HCT116 (cell line): ENCODE measurements around the gene COPG2. TPM values are rescaled to one million over a fixed set of nuclear protein-coding genes. Genes with fewer than 3 reads are reported as not detected.

Source experiments
- ATAC-seq: fragments of 200-7000 bp; cut with Tn5 transposase; 2 replicates; pipeline ENCODE4 v1.9.1; 2020; ENCODE audit warnings: mild to moderate bottlenecking, moderate library complexity
- BruUV-seq: library from RNA; stranded (reverse); fragments of 400-500 nt; replicated peaks from 2 replicates; lab custom pipeline; 2021; lab: Mats Ljungman, UMichigan
- CTCF ChIA-PET: fragments of 300-600 bp; sonication (Branson Sonifier 250); formaldehyde crosslinking; loops from one replicate; lab custom pipeline; 2021; ENCODE audit warnings: antibody characterized with exemption; lab: Charles Lee
- POLR2A ChIA-PET: fragments of 300-600, 350-600 bp; sonication (Branson Sonifier 250); formaldehyde crosslinking; loops from one replicate; lab custom pipeline; 2021; ENCODE audit warnings: antibody characterized with exemption; lab: Charles Lee
- RAD21 ChIA-PET, 2 experiments: fragments of 300-600 bp; sonication (Branson Sonifier 250); formaldehyde crosslinking; loops; one replicate each; lab custom pipeline; 2023; ENCODE audit warnings: low total read pairs in 2 of 2; ENCODE audit not compliant: uncharacterized antibody in 2 of 2, unreplicated experiment in 2 of 2, low non-redundant PET in 1 of 2; lab: Charles Lee
- DNase-seq: peaks from one replicate; pipeline ENCODE4 v3.0.0-alpha.2; 2010; ENCODE audit warnings: low read depth, low spot score
- H2AFZ ChIP-seq: fragments of 200-600 bp; shearing (Covaris generic), sonication (generic); 2 replicates; pipeline ENCODE4 v1.6.1; 2017; ENCODE audit warnings: low read depth, mixed run types, mixed read lengths, antibody characterized with exemption, low read length; ENCODE audit not compliant: poor library complexity, severe bottlenecking
- H3K27ac ChIP-seq: 2 replicates; pipeline ENCODE4 v1.5.1; 2012; ENCODE audit warnings: low read depth, low read length
- H3K27me3 ChIP-seq: fragments of 200-600 bp; sonication (generic); 2 replicates; pipeline ENCODE4 v1.6.1; 2016; ENCODE audit warnings: mixed run types, low read length, mixed read lengths; ENCODE audit not compliant: insufficient read depth
- H3K36me3 ChIP-seq, 2 experiments: fragments of 200-500 bp in 1 of 2; fragments of 200-600 bp in 1 of 2; sonication (Bioruptor generic) in 1 of 2; sonication (generic) in 1 of 2; 2 replicates each; pipeline versions ENCODE4 v1.5.1 to v1.6.1; 2014 to 2016; ENCODE audit warnings: low read length in 2 of 2, inconsistent platforms in 1 of 2, mixed read lengths in 1 of 2, mixed run types in 1 of 2; ENCODE audit not compliant: insufficient read depth in 2 of 2, control insufficient read depth in 1 of 2
- H3K4me1 ChIP-seq, 2 experiments: fragments of 200-600 bp in 1 of 2; sonication (generic) in 1 of 2; 2 replicates each; pipeline versions ENCODE4 v1.5.1 to v1.6.1; 2012 to 2017; ENCODE audit warnings: low read length in 2 of 2, inconsistent platforms in 1 of 2, mild to moderate bottlenecking in 1 of 2, mixed read lengths in 1 of 2, mixed run types in 1 of 2, moderate library complexity in 1 of 2; ENCODE audit not compliant: insufficient read depth in 2 of 2, control insufficient read depth in 1 of 2
- H3K4me2 ChIP-seq: fragments of 200-600 bp; sonication (generic); 2 replicates; pipeline ENCODE4 v1.6.1; 2017; ENCODE audit warnings: mixed run types, low read length, mixed read lengths
- H3K4me3 ChIP-seq, 2 experiments: fragments of 200-600 bp in 1 of 2; sonication (generic) in 1 of 2; replicated peaks in 1 of 2; 2 replicates each; pipeline ENCODE4 v1.5.1; 2011 to 2016; ENCODE audit warnings: low read length in 2 of 2, control low read depth in 1 of 2, low read depth in 1 of 2, mild to moderate bottlenecking in 1 of 2, mixed read lengths in 1 of 2, mixed run types in 1 of 2
- H3K79me2 ChIP-seq: fragments of 200-600 bp; sonication (generic); 2 replicates; pipeline ENCODE4 v1.6.1; 2017; ENCODE audit warnings: mild to moderate bottlenecking, mixed run types, low read length, moderate library complexity, mixed read lengths; ENCODE audit not compliant: insufficient read depth
- H3K9ac ChIP-seq: fragments of 200-600 bp; sonication (generic); 2 replicates; pipeline ENCODE4 v1.6.1; 2016; ENCODE audit warnings: low read length, mixed read lengths
- H3K9me2 ChIP-seq: fragments of 200-600 bp; sonication (generic), shearing (Covaris generic); 2 replicates; pipeline ENCODE4 v1.6.1; 2017; ENCODE audit warnings: mixed run types, mild to moderate bottlenecking, moderate library complexity; ENCODE audit not compliant: insufficient read depth
- H3K9me3 ChIP-seq, 2 experiments: fragments of 200-500 bp in 1 of 2; fragments of 200-600 bp in 1 of 2; sonication (Bioruptor generic) in 1 of 2; sonication (generic) in 1 of 2; 2 replicates each; pipeline ENCODE4 v1.6.1; 2014 to 2017; ENCODE audit warnings: low read length in 2 of 2, mixed read lengths in 2 of 2, inconsistent platforms in 1 of 2, low read depth in 1 of 2, mild to moderate bottlenecking in 1 of 2, mixed run types in 1 of 2, moderate library complexity in 1 of 2; ENCODE audit not compliant: control insufficient read depth in 1 of 2, insufficient read depth in 1 of 2
- H4K20me1 ChIP-seq: fragments of 200-600 bp; sonication (generic), shearing (Covaris generic); 2 replicates; pipeline ENCODE4 v1.6.1; 2017; ENCODE audit warnings: mixed run types, mild to moderate bottlenecking, moderate library complexity; ENCODE audit not compliant: insufficient read depth
- CEBPB ChIP-seq: IDR thresholded peaks from 2 replicates; pipeline ENCODE4 v1.6.1; 2012; ENCODE audit warnings: low read depth
- EGR1 ChIP-seq: IDR thresholded peaks from 2 replicates; pipeline ENCODE4 v1.6.1; 2012; ENCODE audit warnings: low read depth
- FOSL1 ChIP-seq: IDR thresholded peaks from 2 replicates; pipeline ENCODE4 v1.6.1; 2012; ENCODE audit warnings: low read depth
- JUND ChIP-seq: IDR thresholded peaks from 2 replicates; pipeline ENCODE4 v1.6.1; 2012
- POLR2AphosphoS5 ChIP-seq: IDR thresholded peaks from 2 replicates; pipeline ENCODE4 v1.6.1; 2011; ENCODE audit warnings: mild to moderate bottlenecking, low read depth, low read length, moderate library complexity
- RAD21 ChIP-seq: IDR thresholded peaks from 2 replicates; pipeline ENCODE4 v1.6.1; 2012; ENCODE audit warnings: low read depth, mild to moderate bottlenecking
- SIN3A ChIP-seq: IDR thresholded peaks from 2 replicates; pipeline ENCODE4 v1.6.1; 2012; ENCODE audit warnings: low read depth
- SP1 ChIP-seq: IDR thresholded peaks from 2 replicates; pipeline ENCODE4 v1.6.1; 2012; ENCODE audit warnings: low read depth
- SRF ChIP-seq: IDR thresholded peaks from 2 replicates; pipeline ENCODE4 v1.6.1; 2012; ENCODE audit warnings: low read depth
- TCF7L2 ChIP-seq: IDR thresholded peaks from 2 replicates; pipeline ENCODE4 v1.7.0; 2011; ENCODE audit warnings: borderline replicate concordance, inconsistent platforms; ENCODE audit not compliant: insufficient read depth, insufficient read length; ENCODE audit errors: extremely low read depth
- intact Hi-C: fragments of 100-400 bp; cut with micrococcal nuclease; formaldehyde crosslinking; loops from 2 replicates; pipeline ENCODE4 v1.10.0; 2022
- total RNA-seq: library from RNA; stranded (reverse); gene quantifications from one replicate; pipeline ENCODE4 v1.2.1, GENCODE V29; 2021; ENCODE audit not compliant: unreplicated experiment
- TF ChIP-seq, protein P1 (sequence below): IDR thresholded peaks from 2 replicates; pipeline ENCODE4 v1.6.1; 2011; ENCODE audit warnings: mild to moderate bottlenecking, low read length, moderate library complexity; ENCODE audit not compliant: insufficient replicate concordance; ENCODE audit errors: extremely low read depth
- TF ChIP-seq, protein P2 (sequence below): IDR thresholded peaks from 2 replicates; pipeline ENCODE4 v1.6.1; 2012
- TF ChIP-seq, protein P3 (sequence below), 3 experiments: fragments of 200-600 bp in 1 of 3; sonication (generic) in 1 of 3; IDR thresholded peaks in 2 of 3; conservative IDR thresholded peaks in 1 of 3; 2 replicates each; pipeline ENCODE4 v1.5.1; 2012 to 2017; ENCODE audit warnings: low read depth in 2 of 3, low read length in 2 of 3, antibody characterized with exemption in 1 of 3, borderline replicate concordance in 1 of 3, control low read depth in 1 of 3, mild to moderate bottlenecking in 1 of 3, mixed read lengths in 1 of 3, mixed run types in 1 of 3, moderate library complexity in 1 of 3; ENCODE audit not compliant: insufficient read depth in 1 of 3

COPG2 gene
- total RNA-seq, 1 experiment from 2014 or later: 31.0 TPM

DNA sequence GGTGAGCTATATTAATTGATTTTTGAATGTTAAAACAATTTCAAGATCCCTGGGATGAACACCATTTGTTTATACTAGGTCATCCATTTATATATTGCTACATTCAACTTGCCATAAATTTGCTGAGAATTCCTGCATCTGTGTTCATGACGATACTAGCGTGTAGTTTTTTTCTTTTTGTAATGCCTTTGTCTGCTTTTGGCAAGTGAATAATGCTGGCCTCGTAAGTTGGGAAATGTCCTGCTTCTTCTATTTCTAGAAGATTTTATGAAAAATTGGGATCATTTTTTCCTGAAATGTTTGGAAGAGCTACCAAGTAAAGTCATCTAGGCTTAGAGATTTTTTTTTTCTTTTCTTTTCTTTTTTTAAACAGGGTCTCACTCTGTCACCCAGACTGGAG lies 189.6 kb downstream of the COPG2 start:
- Histone ChIP-seq H3K27ac (no peak overlapping the region), H3K79me2 (no peaks in the 10 kb centered on the region), H3K4me1 (no peaks in the 10 kb centered on the region), H3K4me2 (no peak overlapping the region), H3K27me3 (no peaks in the 10 kb centered on the region), H4K20me1 (no peaks in the 10 kb centered on the region), H3K9me3 (no peaks in the 10 kb centered on the region), H3K9me2 (no peaks in the 10 kb centered on the region), H3K4me3 (no peak overlapping the region), H2AFZ (no peak overlapping the region), H3K9ac (no peak overlapping the region), H3K36me3 (no peaks in the 10 kb centered on the region)
- intact Hi-C loops: no loop called here
- ATAC-seq (no peak), DNase-seq (no peak)
- no TSS peak for BruUV-seq
- POLR2A ChIA-PET: no interaction called here
- RAD21 ChIA-PET: no interaction called here
- no peak for TF ChIP-seq SRF
- TF ChIP-seq TCF7L2: no peak
- TF ChIP-seq RAD21: no peak
- TF ChIP-seq, protein P1, sequence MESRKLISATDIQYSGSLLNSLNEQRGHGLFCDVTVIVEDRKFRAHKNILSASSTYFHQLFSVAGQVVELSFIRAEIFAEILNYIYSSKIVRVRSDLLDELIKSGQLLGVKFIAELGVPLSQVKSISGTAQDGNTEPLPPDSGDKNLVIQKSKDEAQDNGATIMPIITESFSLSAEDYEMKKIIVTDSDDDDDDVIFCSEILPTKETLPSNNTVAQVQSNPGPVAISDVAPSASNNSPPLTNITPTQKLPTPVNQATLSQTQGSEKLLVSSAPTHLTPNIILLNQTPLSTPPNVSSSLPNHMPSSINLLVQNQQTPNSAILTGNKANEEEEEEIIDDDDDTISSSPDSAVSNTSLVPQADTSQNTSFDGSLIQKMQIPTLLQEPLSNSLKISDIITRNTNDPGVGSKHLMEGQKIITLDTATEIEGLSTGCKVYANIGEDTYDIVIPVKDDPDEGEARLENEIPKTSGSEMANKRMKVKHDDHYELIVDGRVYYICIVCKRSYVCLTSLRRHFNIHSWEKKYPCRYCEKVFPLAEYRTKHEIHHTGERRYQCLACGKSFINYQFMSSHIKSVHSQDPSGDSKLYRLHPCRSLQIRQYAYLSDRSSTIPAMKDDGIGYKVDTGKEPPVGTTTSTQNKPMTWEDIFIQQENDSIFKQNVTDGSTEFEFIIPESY: no peak
- TF ChIP-seq FOSL1: no peak
- no peak for TF ChIP-seq SP1
- no peak for TF ChIP-seq CEBPB
- no peak for TF ChIP-seq SIN3A
- TF ChIP-seq, protein P2, sequence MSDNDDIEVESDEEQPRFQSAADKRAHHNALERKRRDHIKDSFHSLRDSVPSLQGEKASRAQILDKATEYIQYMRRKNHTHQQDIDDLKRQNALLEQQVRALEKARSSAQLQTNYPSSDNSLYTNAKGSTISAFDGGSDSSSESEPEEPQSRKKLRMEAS: no peak
- TF ChIP-seq EGR1: no peak
- TF ChIP-seq, protein P3, sequence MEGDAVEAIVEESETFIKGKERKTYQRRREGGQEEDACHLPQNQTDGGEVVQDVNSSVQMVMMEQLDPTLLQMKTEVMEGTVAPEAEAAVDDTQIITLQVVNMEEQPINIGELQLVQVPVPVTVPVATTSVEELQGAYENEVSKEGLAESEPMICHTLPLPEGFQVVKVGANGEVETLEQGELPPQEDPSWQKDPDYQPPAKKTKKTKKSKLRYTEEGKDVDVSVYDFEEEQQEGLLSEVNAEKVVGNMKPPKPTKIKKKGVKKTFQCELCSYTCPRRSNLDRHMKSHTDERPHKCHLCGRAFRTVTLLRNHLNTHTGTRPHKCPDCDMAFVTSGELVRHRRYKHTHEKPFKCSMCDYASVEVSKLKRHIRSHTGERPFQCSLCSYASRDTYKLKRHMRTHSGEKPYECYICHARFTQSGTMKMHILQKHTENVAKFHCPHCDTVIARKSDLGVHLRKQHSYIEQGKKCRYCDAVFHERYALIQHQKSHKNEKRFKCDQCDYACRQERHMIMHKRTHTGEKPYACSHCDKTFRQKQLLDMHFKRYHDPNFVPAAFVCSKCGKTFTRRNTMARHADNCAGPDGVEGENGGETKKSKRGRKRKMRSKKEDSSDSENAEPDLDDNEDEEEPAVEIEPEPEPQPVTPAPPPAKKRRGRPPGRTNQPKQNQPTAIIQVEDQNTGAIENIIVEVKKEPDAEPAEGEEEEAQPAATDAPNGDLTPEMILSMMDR (IDR thresholded peaks at IDR 0.05 in 2 of 3, conservative IDR thresholded peaks at IDR 0.05 in 1 of 3; ENCODE audit: borderline replicate concordance in 1 of 3, insufficient read depth in 1 of 3, low read depth in 2 of 3, low read length in 2 of 3): no peak
- no peak for TF ChIP-seq JUND
- TF ChIP-seq POLR2AphosphoS5: no peak
- CTCF ChIA-PET: no interaction called here
